NT2/D1 (cell line): ENCODE measurements around the gene STX8.

Experiments
- DNase-seq: peaks from one replicate; pipeline ENCODE4 v3.0.0-alpha.2; 2011; ENCODE audit warnings: low read depth, low spot score
- H3K27me3 ChIP-seq: 2 replicates; pipeline ENCODE4 v1.6.0; 2011; ENCODE audit warnings: mild to moderate bottlenecking; ENCODE audit not compliant: insufficient read length, insufficient read depth
- H3K36me3 ChIP-seq: 2 replicates; pipeline ENCODE4 v1.6.1; 2011; ENCODE audit warnings: mild to moderate bottlenecking, low read length, mixed read lengths; ENCODE audit not compliant: insufficient read depth, insufficient read length
- H3K4me1 ChIP-seq: 2 replicates; pipeline ENCODE4 v1.5.1; 2011; ENCODE audit not compliant: insufficient read depth, insufficient read length
- H3K4me3 ChIP-seq: 2 replicates; pipeline ENCODE4 v1.5.1; 2011; ENCODE audit warnings: low read depth; ENCODE audit not compliant: insufficient read length
- H3K9ac ChIP-seq: 2 replicates; pipeline ENCODE4 v1.6.0; 2011; ENCODE audit warnings: low read depth; ENCODE audit not compliant: insufficient read length
- H3K9me3 ChIP-seq: 2 replicates; pipeline ENCODE4 v1.5.1; 2011; ENCODE audit warnings: mild to moderate bottlenecking, low read length; ENCODE audit not compliant: insufficient read depth
- SUZ12 ChIP-seq: IDR thresholded peaks from 2 replicates; pipeline ENCODE4 v1.6.1; 2011; ENCODE audit not compliant: insufficient read length, insufficient read depth; ENCODE audit errors: extremely low read depth
- YY1 ChIP-seq: IDR thresholded peaks from 2 replicates; pipeline ENCODE4 v1.6.1; 2011; ENCODE audit not compliant: insufficient read length, insufficient read depth
- ZNF274 ChIP-seq: IDR thresholded peaks from 2 replicates; pipeline ENCODE4 v1.6.1; 2011; ENCODE audit warnings: mild to moderate bottlenecking, low read depth, low read length

Gene STX8

DNA sequence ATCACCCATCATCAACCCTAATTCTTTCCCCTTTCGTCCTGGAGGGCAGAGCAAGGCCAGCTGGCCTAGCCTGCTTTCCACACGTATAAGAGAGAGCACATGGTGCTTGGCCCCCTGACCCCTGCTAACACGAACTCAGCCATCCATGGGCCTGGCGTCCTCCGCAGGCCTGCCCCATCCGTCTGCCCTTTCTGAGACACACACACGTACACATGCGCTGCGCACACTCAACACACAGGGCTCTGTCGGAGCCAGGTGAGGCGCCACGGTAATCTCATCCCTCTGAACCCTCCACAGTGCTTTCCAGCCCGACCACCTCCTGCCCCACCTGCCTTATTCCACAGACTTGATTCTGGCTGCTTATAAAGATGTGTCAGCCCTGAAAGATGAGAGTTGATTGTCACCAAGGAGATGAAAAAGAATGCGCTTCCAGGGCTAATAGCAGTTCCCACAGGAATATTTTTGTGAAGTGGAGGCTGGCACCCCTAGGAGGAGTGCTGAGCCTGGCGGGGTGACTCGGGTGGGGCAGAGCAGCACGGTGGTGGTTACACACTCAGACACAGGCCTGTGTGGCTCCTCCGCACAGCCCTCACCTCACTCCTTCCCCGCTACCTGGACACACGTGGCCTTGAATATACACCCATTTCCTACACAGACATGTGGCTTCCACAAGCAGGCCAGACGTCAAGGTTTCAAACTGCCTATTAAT is 326.2 kb downstream of the STX8 start:
- no peaks in the 10 kb centered on the region for H3K27me3 ChIP-seq
- H3K4me3 ChIP-seq, result no peak overlapping the region
- H3K9ac ChIP-seq, result no peak overlapping the region
- H3K9me3 ChIP-seq, result no peaks in the 10 kb centered on the region
- no peaks in the 10 kb centered on the region for H3K4me1 ChIP-seq
- H3K36me3 ChIP-seq, result peaks cover 2% of the 10 kb centered on the region
- DNase-seq, result no peak
- TF ChIP-seq YY1, result no peak
- TF ChIP-seq ZNF274, result no peak
- no peak for TF ChIP-seq SUZ12

DNA sequence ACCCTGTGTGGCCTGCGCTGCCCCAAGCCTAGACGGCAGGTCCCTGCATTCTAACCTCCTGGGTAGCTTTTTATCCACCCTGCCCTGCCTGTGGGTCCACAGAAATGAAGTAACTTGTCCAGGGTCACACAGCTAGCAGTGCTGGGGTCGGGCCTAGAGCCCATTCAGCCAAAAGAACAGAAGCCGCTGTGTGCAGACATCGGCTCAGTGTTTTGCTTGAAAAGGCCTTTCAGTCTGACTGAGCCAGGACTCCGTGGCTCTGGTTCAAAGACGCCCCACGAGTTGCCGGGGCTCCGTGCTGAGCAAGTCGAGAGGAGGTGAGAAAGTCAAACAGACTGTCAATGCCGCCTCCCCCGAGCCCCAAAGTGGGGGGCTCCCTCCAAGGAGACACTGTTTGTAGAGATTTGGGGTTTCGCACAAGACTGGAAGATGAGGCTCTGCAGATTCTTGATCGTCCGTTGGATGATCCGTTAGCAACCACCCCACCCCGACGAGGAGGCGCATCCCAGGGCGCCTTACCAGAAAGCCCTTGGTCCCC is 328.1 kb downstream of the STX8 start:
- Histone ChIP-seq H3K4me1 (peaks cover 10% of the 10 kb centered on the region), H3K36me3 (peaks cover 2% of the 10 kb centered on the region), H3K27me3 (no peaks in the 10 kb centered on the region), H3K9me3 (no peaks in the 10 kb centered on the region), H3K4me3 (no peak overlapping the region), H3K9ac (no peak overlapping the region)
- DNase-seq, result no peak
- TF ChIP-seq SUZ12 (no peak), ZNF274 (no peak), YY1 (no peak)

GRCh38 chr17:9244066-9245052 is 331.3 kb downstream of the STX8 start:
- Histone ChIP-seq H3K27me3 (no peaks in the 10 kb centered on the region), H3K4me1 (peaks cover 25% of the 10 kb centered on the region), H3K9ac (no peak overlapping the region), H3K9me3 (no peaks in the 10 kb centered on the region), H3K4me3 (no peak overlapping the region), H3K36me3 (peaks cover 2% of the 10 kb centered on the region)
- TF ChIP-seq YY1, result no peak
- TF ChIP-seq SUZ12, result no peak
- no peak for TF ChIP-seq ZNF274
- no peak for DNase-seq

GRCh38 chr17:9242983-9243382 is 332.6 kb downstream of the STX8 start:
- TF ChIP-seq ZNF274 (no peak), SUZ12 (no peak), YY1 (no peak)
- Histone ChIP-seq H3K4me3 (no peak overlapping the region), H3K9ac (no peak overlapping the region), H3K36me3 (no peaks in the 10 kb centered on the region), H3K4me1 (peaks cover 29% of the 10 kb centered on the region), H3K27me3 (peaks cover 8% of the 10 kb centered on the region), H3K9me3 (no peaks in the 10 kb centered on the region)
- no peak for DNase-seq

DNA sequence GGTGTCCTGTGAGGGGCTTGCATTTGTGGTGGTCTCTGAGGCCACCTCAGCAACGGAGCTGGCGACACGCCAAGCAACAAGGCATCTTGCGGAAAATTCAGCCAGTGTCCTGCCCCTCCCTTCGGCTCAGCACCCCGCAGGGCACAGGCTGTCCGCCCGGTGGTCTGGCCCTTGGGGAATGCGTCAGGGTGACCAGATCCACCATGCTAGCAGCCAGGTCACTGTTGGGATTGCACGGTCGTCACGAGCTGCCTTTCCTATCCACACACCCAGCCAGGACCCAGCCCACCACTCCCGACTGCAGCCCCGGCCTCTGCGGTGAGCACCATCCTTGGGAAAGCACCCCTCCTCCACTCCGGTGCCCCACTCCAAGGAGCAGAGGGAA is 333.1 kb downstream of the STX8 start:
- Histone ChIP-seq H3K36me3 (no peaks in the 10 kb centered on the region), H3K27me3 (peaks cover 8% of the 10 kb centered on the region), H3K9ac (no peak overlapping the region), H3K9me3 (no peaks in the 10 kb centered on the region), H3K4me1 (peaks cover 29% of the 10 kb centered on the region), H3K4me3 (no peak overlapping the region)
- no peak for TF ChIP-seq SUZ12
- TF ChIP-seq YY1, result no peak
- no peak for TF ChIP-seq ZNF274
- no peak for DNase-seq

DNA sequence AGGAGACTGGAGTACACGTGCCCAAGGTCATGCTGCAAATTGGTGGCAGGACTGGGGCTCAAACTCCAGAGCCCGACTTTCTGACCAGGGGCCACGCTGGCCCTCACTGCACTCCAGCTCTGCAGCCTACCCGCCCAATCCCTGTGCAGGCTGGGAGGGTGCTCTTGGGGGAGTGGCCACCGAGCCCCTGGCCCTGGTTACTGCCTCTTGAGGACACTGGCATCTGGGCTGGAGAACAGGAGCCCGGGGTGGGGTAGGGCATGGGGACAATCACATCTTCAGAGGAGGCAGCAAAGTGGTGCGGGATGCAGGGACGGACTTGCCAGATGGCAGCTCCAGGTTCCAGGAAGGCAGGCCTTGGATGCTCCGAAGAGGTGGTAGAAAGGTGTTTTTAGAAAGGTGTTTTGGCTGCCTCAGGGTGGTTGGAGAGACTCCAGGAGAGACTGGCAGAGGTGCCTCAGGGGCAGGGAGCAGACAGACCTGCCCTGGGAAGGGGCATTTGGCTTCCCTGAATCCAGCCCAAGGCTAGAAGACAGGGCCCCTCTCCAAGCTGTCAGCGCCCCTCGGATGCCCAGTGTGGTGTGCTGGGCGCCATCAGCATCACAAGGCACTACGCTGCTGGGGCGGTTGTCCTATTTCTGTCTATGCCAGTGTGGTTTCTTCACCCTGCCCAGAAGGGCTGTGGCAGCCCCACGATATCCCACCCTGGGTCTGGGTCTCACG is 333.7 kb downstream of the STX8 start:
- Histone ChIP-seq H3K4me1 (peaks cover 29% of the 10 kb centered on the region), H3K27me3 (peaks cover 8% of the 10 kb centered on the region), H3K4me3 (no peak overlapping the region), H3K36me3 (no peaks in the 10 kb centered on the region), H3K9me3 (no peaks in the 10 kb centered on the region), H3K9ac (no peak overlapping the region)
- TF ChIP-seq ZNF274 (no peak), YY1 (no peak), SUZ12 (no peak)
- DNase-seq, result no peak

DNA sequence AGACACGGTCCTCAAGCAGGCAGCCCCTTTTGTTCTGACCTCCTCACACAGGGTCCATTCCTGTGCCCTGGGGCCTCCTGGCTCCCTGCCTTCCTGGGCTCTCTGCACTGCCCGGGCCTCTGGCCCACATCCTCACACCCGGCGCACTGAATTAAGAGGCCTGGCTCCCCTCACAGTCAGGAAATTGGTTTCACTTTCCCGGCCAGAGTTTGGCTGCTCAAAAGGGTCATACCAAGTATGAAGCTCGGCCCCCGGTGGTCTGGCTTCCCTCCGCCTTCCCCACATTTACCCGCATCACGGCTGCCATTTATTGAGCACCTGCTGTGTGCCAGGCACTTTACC is 334.3 kb downstream of the STX8 start:
- no peak overlapping the region for H3K4me3 ChIP-seq
- no peak overlapping the region for H3K9ac ChIP-seq
- no peaks in the 10 kb centered on the region for H3K36me3 ChIP-seq
- TF ChIP-seq SUZ12 (no peak), YY1 (no peak)
- peaks cover 31% of the 10 kb centered on the region for H3K4me1 ChIP-seq
- peaks cover 8% of the 10 kb centered on the region for H3K27me3 ChIP-seq
- no peak for DNase-seq
- H3K9me3 ChIP-seq, result no peaks in the 10 kb centered on the region
